ENCODE measurements around the gene TCF23.
A peak's percentile ranks its signal among the peaks of the same experiment; 100 is the strongest.
"Not testable (repeated sequence)": the region's sequence is repeated elsewhere in the genome, so short reads cannot be mapped to it uniquely, and the experiment has no call there.

The TCF23 gene

GRCh38 chr2:27164960-27165763, 16.4 kb downstream of the TCF23 start:
- TF ChIP-seq CTCF (IDR thresholded peaks at IDR 0.05; ENCODE audit: insufficient read depth, low read length, poor library complexity, severe bottlenecking) = no peak
- peak; percentile 62 for DNase-seq (ENCODE audit: extremely low read depth, insufficient read length)
- no peaks in the 10 kb centered on the region for H3K36me3 ChIP-seq (ENCODE audit: control insufficient read depth, insufficient read depth, low read length)

GRCh38 chr2:27170581-27171337, 22.0 kb downstream of the TCF23 start:
- Histone ChIP-seq H3K36me3 (ENCODE audit: control insufficient read depth, insufficient read depth, low read length) (no peaks in the 10 kb centered on the region), H3K4me3 (replicated peaks; ENCODE audit: low read depth, low read length) (no peak overlapping the region), H3K27me3 (replicated peaks; ENCODE audit: control insufficient read depth, insufficient read depth, low read length) (no peaks in the 10 kb centered on the region)
- no peak for DNase-seq (ENCODE audit: extremely low read depth, insufficient read length)
- TF ChIP-seq CTCF (IDR thresholded peaks at IDR 0.05; ENCODE audit: insufficient read depth, low read length, poor library complexity, severe bottlenecking) = no peak

More at GRCh38 chr2:27164960-27165763, 16.4 kb downstream of the TCF23 start:
- Histone ChIP-seq H3K27me3 (replicated peaks; ENCODE audit: control insufficient read depth, insufficient read depth, low read length) (no peaks in the 10 kb centered on the region), H3K4me3 (replicated peaks; ENCODE audit: low read depth, low read length) (no peak overlapping the region)

GRCh38 chr2:27171351-27171848, 22.6 kb downstream of the TCF23 start:
- DNase-seq (ENCODE audit: extremely low read depth, insufficient read length) = no peak
- H3K27me3 ChIP-seq (replicated peaks; ENCODE audit: control insufficient read depth, insufficient read depth, low read length) = no peaks in the 10 kb centered on the region
- no peaks in the 10 kb centered on the region for H3K36me3 ChIP-seq (ENCODE audit: control insufficient read depth, insufficient read depth, low read length)
- no peak for TF ChIP-seq CTCF (IDR thresholded peaks at IDR 0.05; ENCODE audit: insufficient read depth, low read length, poor library complexity, severe bottlenecking)
- no peak overlapping the region for H3K4me3 ChIP-seq (replicated peaks; ENCODE audit: low read depth, low read length)

- Histone ChIP-seq H3K27me3 (replicated peaks; ENCODE audit: control insufficient read depth, insufficient read depth, low read length) (no peaks in the 10 kb centered on the region), H3K36me3 (ENCODE audit: control insufficient read depth, insufficient read depth, low read length) (no peaks in the 10 kb centered on the region), H3K4me3 (replicated peaks; ENCODE audit: low read depth, low read length) (no peak overlapping the region)
- no peak for DNase-seq (ENCODE audit: extremely low read depth, insufficient read length)
- no peak for TF ChIP-seq CTCF (IDR thresholded peaks at IDR 0.05; ENCODE audit: insufficient read depth, low read length, poor library complexity, severe bottlenecking)
Measured at GRCh38 chr2:27174638-27175037, 25.8 kb downstream of the TCF23 start.

- DNase-seq (ENCODE audit: extremely low read depth, insufficient read length) = no peak
- Histone ChIP-seq H3K36me3 (ENCODE audit: control insufficient read depth, insufficient read depth, low read length) (no peaks in the 10 kb centered on the region), H3K27me3 (replicated peaks; ENCODE audit: control insufficient read depth, insufficient read depth, low read length) (no peaks in the 10 kb centered on the region), H3K4me3 (replicated peaks; ENCODE audit: low read depth, low read length) (no peak overlapping the region)
- no peak for TF ChIP-seq CTCF (IDR thresholded peaks at IDR 0.05; ENCODE audit: insufficient read depth, low read length, poor library complexity, severe bottlenecking)
Measured at GRCh38 chr2:27175330-27175729, 26.5 kb downstream of the TCF23 start.

- not testable (repeated sequence) for H3K27me3 ChIP-seq (replicated peaks; ENCODE audit: control insufficient read depth, insufficient read depth, low read length); DNase-seq (ENCODE audit: extremely low read depth, insufficient read length); H3K36me3 ChIP-seq (ENCODE audit: control insufficient read depth, insufficient read depth, low read length); H3K4me3 ChIP-seq (replicated peaks; ENCODE audit: low read depth, low read length)
Measured at GRCh38 chr2:27175781-27176180, 27.0 kb downstream of the TCF23 start.
